Measurements from ENCODE around the gene CCDC12. TPM values are rescaled to one million over a fixed set of nuclear protein-coding genes. Genes with fewer than 3 reads are reported as not detected.
A peak's percentile ranks its signal among the peaks of the same experiment; 100 is the strongest.

The CCDC12 gene
- total RNA-seq, 1 donor from 2014 or later: 17.5 TPM

- DNase-seq: no peak
Measured at GRCh38 chr3:46904303-46905212, 72.0 kb downstream of the CCDC12 start.

GRCh38 chr3:46903341-46904302 is 72.9 kb downstream of the CCDC12 start:
- no peak for DNase-seq

GRCh38 chr3:46902188-46902631 is 74.3 kb downstream of the CCDC12 start:
- no peak for DNase-seq

- DNase-seq: no peak
Measured at GRCh38 chr3:46901591-46902187, 74.9 kb downstream of the CCDC12 start.

- DNase-seq: no peak
Measured at GRCh38 chr3:46901061-46901460, 75.5 kb downstream of the CCDC12 start.

GRCh38 chr3:46900356-46900755 is 76.2 kb downstream of the CCDC12 start:
- no peak for DNase-seq

- no peak for DNase-seq
Measured at GRCh38 chr3:46900007-46900292, 76.6 kb downstream of the CCDC12 start.

GRCh38 chr3:46899151-46900006 is 77.2 kb downstream of the CCDC12 start:
- DNase-seq: no peak

- DNase-seq: no peak
Measured at GRCh38 chr3:46898321-46899150, 78.0 kb downstream of the CCDC12 start.

GRCh38 chr3:46897829-46898320 is 78.7 kb downstream of the CCDC12 start:
- DNase-seq: no peak

GRCh38 chr3:46897031-46897430 is 79.5 kb downstream of the CCDC12 start:
- DNase-seq: no peak

GRCh38 chr3:46896386-46896785 is 80.2 kb downstream of the CCDC12 start:
- no peak for DNase-seq

GRCh38 chr3:46895761-46896160 is 80.8 kb downstream of the CCDC12 start:
- no peak for DNase-seq

- DNase-seq: no peak
Measured at GRCh38 chr3:46895204-46895660, 81.3 kb downstream of the CCDC12 start.

- DNase-seq: no peak
Measured at GRCh38 chr3:46894256-46894655, 82.3 kb downstream of the CCDC12 start.

GRCh38 chr3:46893763-46894162 is 82.8 kb downstream of the CCDC12 start:
- DNase-seq: no peak

- no peak for DNase-seq
Measured at GRCh38 chr3:46893146-46893748, 83.3 kb downstream of the CCDC12 start.

GRCh38 chr3:46892285-46893145 is 84.0 kb downstream of the CCDC12 start:
- DNase-seq: peak; percentile 73

- no peak for DNase-seq
Measured at GRCh38 chr3:46891132-46891531, 85.4 kb downstream of the CCDC12 start.
